ENCODE results near the gene MICAL2.

Gene MICAL2

DNA sequence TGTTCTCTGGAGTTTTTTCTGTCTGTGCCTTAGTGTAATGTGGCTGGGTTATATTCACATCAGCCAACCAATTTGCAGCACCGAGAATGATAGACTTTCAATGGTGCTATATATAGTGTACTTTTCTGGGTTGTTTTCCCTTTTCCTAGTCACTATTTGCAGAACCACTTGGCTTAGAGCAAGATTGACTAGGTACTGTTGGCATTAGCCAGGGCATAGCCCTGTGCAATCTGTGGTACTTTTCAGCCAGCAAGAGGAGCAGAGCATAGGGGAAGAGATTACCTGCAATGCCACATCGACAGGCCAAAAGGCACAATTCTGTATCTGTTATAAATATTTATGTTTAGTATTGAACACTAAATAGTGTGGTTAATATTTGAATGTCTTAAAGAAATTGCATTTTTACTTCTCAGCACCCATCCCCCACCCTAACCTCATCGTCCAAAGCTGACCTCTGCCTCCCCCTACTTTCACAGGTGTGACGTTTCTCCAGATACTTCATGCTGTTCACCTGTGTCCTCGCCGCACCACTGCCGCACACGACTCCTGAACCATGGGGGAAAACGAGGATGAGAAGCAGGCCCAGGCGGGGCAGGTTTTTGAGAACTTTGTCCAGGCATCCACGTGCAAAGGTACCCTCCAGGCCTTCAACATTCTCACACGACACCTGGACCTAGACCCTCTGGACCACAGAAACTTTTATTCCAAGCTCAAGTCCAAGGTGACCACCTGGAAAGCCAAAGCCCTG lies 51.4 kb downstream of the MICAL2 start:
- DNase-seq (ENCODE audit: low read depth), result no peak
- no peak for TF ChIP-seq CTCF (IDR thresholded peaks at IDR 0.05; ENCODE audit: low read depth, low read length, missing control alignments)
- in situ Hi-C loops (cut with HindIII; ENCODE audit: low sequenced_read_pairs), result loop anchor here (10.0 kb wide), 1 partner anchor 63 kb away; no protein-coding TSS in a partner anchor
- no peak overlapping the region for H3K4me3 ChIP-seq (ENCODE audit: low read depth, low read length)

- no peak overlapping the region for H3K4me3 ChIP-seq (ENCODE audit: low read depth, low read length)
- in situ Hi-C loops (cut with HindIII; ENCODE audit: low sequenced_read_pairs), result loop anchor here (10.0 kb wide), 1 partner anchor 62 kb away; no protein-coding TSS in a partner anchor
- no peak for TF ChIP-seq CTCF (IDR thresholded peaks at IDR 0.05; ENCODE audit: low read depth, low read length, missing control alignments)
- DNase-seq (ENCODE audit: low read depth), result no peak
Observed at GRCh38 chr11:12162652-12163051, 52.3 kb downstream of the MICAL2 start.

DNA sequence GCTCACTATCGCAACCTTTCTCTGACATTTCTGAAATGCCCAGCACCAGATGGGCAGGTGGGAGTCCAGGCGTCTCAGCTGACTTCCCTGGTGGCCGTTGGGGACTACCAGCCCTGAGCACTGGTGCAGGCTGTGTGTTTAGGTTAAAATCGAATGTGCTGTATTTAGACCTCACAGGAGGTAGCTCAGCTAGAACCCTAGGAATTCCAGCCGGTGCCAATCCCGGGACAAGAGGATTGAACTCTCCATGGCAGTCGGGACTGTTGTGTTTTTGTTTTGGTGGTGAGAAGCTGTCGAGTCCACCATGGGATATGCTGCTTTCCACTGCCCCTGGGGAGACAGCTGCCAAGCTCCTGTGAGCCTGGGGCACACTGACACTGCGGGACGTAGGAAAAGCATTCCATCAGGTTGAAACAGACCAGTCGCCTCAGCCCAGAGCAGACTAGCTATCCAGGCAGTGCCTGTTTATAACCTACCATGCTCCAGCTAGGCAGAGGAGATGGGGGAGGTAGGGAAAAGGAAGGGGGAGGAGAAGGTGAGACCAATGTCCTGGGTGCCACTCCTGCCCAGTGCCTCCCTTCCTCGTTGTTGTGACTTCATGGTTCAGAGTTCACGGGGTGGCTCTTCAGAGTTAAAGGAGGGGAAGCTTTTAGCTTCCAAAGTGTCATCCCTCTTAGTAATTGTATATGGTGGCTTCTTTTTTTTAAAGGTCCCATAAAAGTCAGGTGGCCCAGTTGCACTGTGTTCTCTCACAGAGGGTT lies 53.0 kb downstream of the MICAL2 start:
- TF ChIP-seq CTCF (IDR thresholded peaks at IDR 0.05; ENCODE audit: low read depth, low read length, missing control alignments), result no peak
- DNase-seq (ENCODE audit: low read depth), result peak; percentile 84
- no peak overlapping the region for H3K4me3 ChIP-seq (ENCODE audit: low read depth, low read length)
- in situ Hi-C loops (cut with HindIII; ENCODE audit: low sequenced_read_pairs), result loop anchor here (10.0 kb wide), 1 partner anchor 61 kb away; no protein-coding TSS in a partner anchor

- peak; percentile 76 for DNase-seq (ENCODE audit: low read depth)
- no peak overlapping the region for H3K4me3 ChIP-seq (ENCODE audit: low read depth, low read length)
- TF ChIP-seq CTCF (IDR thresholded peaks at IDR 0.05; ENCODE audit: low read depth, low read length, missing control alignments), result no peak
- in situ Hi-C loops (cut with HindIII; ENCODE audit: low sequenced_read_pairs), result loop anchor here (10.0 kb wide), 1 partner anchor 60 kb away; no protein-coding TSS in a partner anchor
Observed at GRCh38 chr11:12164061-12165014, 53.9 kb downstream of the MICAL2 start.

- H3K4me3 ChIP-seq (ENCODE audit: low read depth, low read length), result no peak overlapping the region
- no peak for DNase-seq (ENCODE audit: low read depth)
- no peak for TF ChIP-seq CTCF (IDR thresholded peaks at IDR 0.05; ENCODE audit: low read depth, low read length, missing control alignments)
- in situ Hi-C loops (cut with HindIII; ENCODE audit: low sequenced_read_pairs), result loop anchor here (10.0 kb wide), 1 partner anchor 59 kb away; no protein-coding TSS in a partner anchor
Observed at GRCh38 chr11:12165237-12165875, 55.0 kb downstream of the MICAL2 start.
